HepG2 (cell line): ENCODE measurements around the gene PCGF6. TPM values are rescaled to one million over a fixed set of nuclear protein-coding genes. Genes with fewer than 3 reads are reported as not detected.
"Not testable (repeated sequence)": the region's sequence is repeated elsewhere in the genome, so short reads cannot be mapped to it uniquely, and the experiment has no call there.

ENCODE experiments used
- ATAC-seq: fragments of 200-7000 bp; cut with Tn5 transposase; 3 replicates; pipeline ENCODE4 v1.9.1; 2020; ENCODE audit warnings: mild to moderate bottlenecking, moderate library complexity
- BruUV-seq: library from RNA; stranded (reverse); fragments of 400-500 nt; replicated peaks from 2 replicates; lab custom pipeline; 2021; lab: Mats Ljungman, UMichigan
- CTCF ChIA-PET: fragments of 300-600 bp; formaldehyde crosslinking; extraction: SDS; loops from one replicate; lab custom pipeline; 2021; ENCODE audit warnings: low total read pairs, inconsistent platforms, low intra/inter-chr PET ratio; lab: Yijun Ruan, JAX
- POLR2A ChIA-PET: fragments of 350-600 bp; sonication (Branson Sonifier 250); formaldehyde crosslinking; loops from one replicate; lab custom pipeline; 2020; ENCODE audit warnings: antibody characterized with exemption, inconsistent platforms; lab: Yijun Ruan, JAX
- DNase-seq: peaks from one replicate; pipeline ENCODE4 v3.0.0-alpha.2; 2015; ENCODE audit warnings: low spot score
- FAIRE-seq: peaks from 3 replicates; lab custom pipeline; 2011; peaks lifted over from hg19 to GRCh38; lab: Jason Lieb, UNC
- H2AFZ ChIP-seq: one replicate; pipeline ENCODE4 v1.6.1; 2011; ENCODE audit warnings: low read length, inconsistent platforms
- H3K27ac ChIP-seq: fragments of 300-600 bp; 3 replicates; pipeline ENCODE4 v1.8.0; 2011; ENCODE audit warnings: mixed run types, mild to moderate bottlenecking, mixed read lengths, low read length, inconsistent platforms; ENCODE audit not compliant: insufficient read depth; ENCODE audit errors: extremely low read length
- H3K27me3 ChIP-seq, 2 experiments: fragments of 200-600 bp in 1 of 2; 2 replicates in 1 of 2; 3 replicates in 1 of 2; pipeline versions ENCODE4 v1.6.0 to v1.8.0; 2011; ENCODE audit warnings: low read length in 2 of 2, mild to moderate bottlenecking in 2 of 2, moderate library complexity in 2 of 2, inconsistent platforms in 1 of 2; ENCODE audit not compliant: insufficient read depth in 2 of 2, control insufficient read depth in 1 of 2
- H3K36me3 ChIP-seq, 2 experiments: fragments of 200-600 bp in 1 of 2; replicated peaks in 1 of 2; 2 replicates in 1 of 2; 3 replicates in 1 of 2; pipeline versions ENCODE4 v1.5.1 to v1.8.0; 2011; ENCODE audit warnings: low read length in 2 of 2, inconsistent platforms in 1 of 2; ENCODE audit not compliant: insufficient read depth in 2 of 2, control insufficient read depth in 1 of 2
- H3K4me1 ChIP-seq: 2 replicates; pipeline ENCODE4 v1.5.1; 2012; ENCODE audit warnings: low read length, inconsistent platforms; ENCODE audit not compliant: insufficient read depth
- H3K4me2 ChIP-seq: 2 replicates; pipeline ENCODE4 v1.6.0; 2011; ENCODE audit warnings: low read depth, low read length, inconsistent platforms
- H3K4me3 ChIP-seq, 3 experiments: fragments of 200-600 bp in 1 of 3; sonication (generic), shearing (Covaris generic) in 1 of 3; replicated peaks in 1 of 3; 2 replicates each; pipeline ENCODE4 v1.5.1; 2011 to 2016; ENCODE audit warnings: low read length in 3 of 3, inconsistent platforms in 2 of 3, low read depth in 2 of 3, mild to moderate bottlenecking in 2 of 3, control low read depth in 1 of 3, mixed read lengths in 1 of 3; ENCODE audit not compliant: insufficient read depth in 1 of 3
- H3K79me2 ChIP-seq: one replicate; pipeline ENCODE4 v1.6.1; 2011; ENCODE audit warnings: low read length, inconsistent platforms; ENCODE audit not compliant: insufficient read depth
- H3K9ac ChIP-seq: 2 replicates; pipeline ENCODE4 v1.6.0; 2011; ENCODE audit warnings: mild to moderate bottlenecking, low read depth, low read length, inconsistent platforms; ENCODE audit not compliant: insufficient read depth
- H3K9me3 ChIP-seq: 2 replicates; pipeline ENCODE4 v1.5.1; 2012; ENCODE audit warnings: mild to moderate bottlenecking, low read length
- H4K20me1 ChIP-seq: 2 replicates; pipeline ENCODE4 v1.6.0; 2011; ENCODE audit warnings: inconsistent platforms, mild to moderate bottlenecking, low read length, moderate library complexity; ENCODE audit not compliant: insufficient read depth
- ATM ChIP-seq: fragments of 450-650 bp; IDR thresholded peaks from 2 replicates; pipeline ENCODE4 v1.7.1; 2017; ENCODE audit warnings: mild to moderate bottlenecking, borderline replicate concordance
- BCL6 ChIP-seq: IDR thresholded peaks from 2 replicates; pipeline ENCODE4 v1.6.1; 2016; ENCODE audit warnings: missing genetic modification reagents, missing compliant biosample characterization
- POLR2AphosphoS5 ChIP-seq: IDR thresholded peaks from 2 replicates; pipeline ENCODE4 v1.6.1; 2012; ENCODE audit warnings: low read depth, low read length
- RARG ChIP-seq: sonication (generic); formaldehyde crosslinking; IDR thresholded peaks from 2 replicates; pipeline ENCODE4 v1.4.0; 2020; ENCODE audit warnings: low read depth, mild to moderate bottlenecking, missing genetic modification reagents
- RFXANK ChIP-seq: IDR thresholded peaks from 2 replicates; pipeline ENCODE4 v1.6.1; 2016
- TP53 ChIP-seq: sonication (generic); formaldehyde crosslinking; conservative IDR thresholded peaks from 2 replicates; pipeline ENCODE4 v1.4.0; 2020; ENCODE audit warnings: missing genetic modification reagents
- XRCC5 ChIP-seq: fragments of 200-400 bp; formaldehyde crosslinking; optimal IDR thresholded peaks from 2 replicates; pipeline ENCODE3; 2017; ENCODE audit warnings: mild to moderate bottlenecking, low read length
- ZBTB8A ChIP-seq: sonication (generic); formaldehyde crosslinking; IDR thresholded peaks from 2 replicates; pipeline ENCODE4 v1.4.0; 2020; ENCODE audit warnings: mild to moderate bottlenecking, low read depth, missing genetic modification reagents, borderline replicate concordance
- ZFP37 ChIP-seq: sonication (generic); formaldehyde crosslinking; IDR thresholded peaks from 2 replicates; pipeline ENCODE4 v1.4.0; 2020; ENCODE audit warnings: missing genetic modification reagents, borderline replicate concordance
- ZNF121 ChIP-seq: sonication (generic); formaldehyde crosslinking; IDR thresholded peaks from 2 replicates; pipeline ENCODE4 v1.5.0; 2020; ENCODE audit warnings: mild to moderate bottlenecking, missing genetic modification reagents
- ZNF761 ChIP-seq: sonication (generic); formaldehyde crosslinking; conservative IDR thresholded peaks from 2 replicates; pipeline ENCODE4 v1.4.0; 2020; ENCODE audit warnings: mild to moderate bottlenecking, missing genetic modification reagents
- WGBS: methylation state at CpG from one replicate; pipeline ENCODE4 v1.1.6; 2017; ENCODE audit warnings: low lambda C conversion rate; 5-methylcytosine and 5-hydroxymethylcytosine counted together
- in situ Hi-C: cut with HindIII; loops from 2 replicates; pipeline ENCODE4 v1.10.0; 2017; ENCODE audit warnings: low pct_unique_long_range_greater_than_20kb; ENCODE audit not compliant: extremely low pct_ligation_motif_present
- intact Hi-C: fragments of 100-400 bp; cut with micrococcal nuclease; formaldehyde crosslinking; loops from one replicate; pipeline ENCODE4 v1.10.0; 2022; ENCODE audit not compliant: unreplicated experiment
- polyA plus RNA-seq, 8 experiments: library from polyadenylated mRNA; depleted of rRNA in 3 of 8; stranded (reverse) in 7 of 8; unstranded in 1 of 8; fragments of >200 nt; fragmentation: Illumina TruSeq in 4 of 8; extraction: Trizol in 4 of 8; gene quantifications; 2 replicates each; pipeline versions ENCODE4 v1.2.1 to v1.2.3, GENCODE V29; 2011 to 2016; ENCODE audit warnings: low read depth in 4 of 8, missing spikeins in 1 of 8, mixed read lengths in 1 of 8; ENCODE audit not compliant: insufficient read depth in 1 of 8
- total RNA-seq, 5 experiments: library from RNA; depleted of rRNA; stranded (reverse); fragments of >200 nt; fragmentation: Illumina TruSeq; extraction: Trizol; gene quantifications; 2 replicates each; pipeline ENCODE4 v1.2.3, GENCODE V29; 2016; ENCODE audit warnings: low read depth in 1 of 5
- TF ChIP-seq, protein P1 (sequence below), 2 experiments: fragments of 450-650 bp in 1 of 2; sonication (generic) in 1 of 2; formaldehyde crosslinking; IDR thresholded peaks; 2 replicates each; pipeline versions ENCODE4 v1.5.0 to v1.8.0; 2020 to 2022; ENCODE audit warnings: mild to moderate bottlenecking in 1 of 2, missing genetic modification reagents in 1 of 2
- TF ChIP-seq, protein P2 (sequence below): sonication (generic); formaldehyde crosslinking; IDR thresholded peaks from 2 replicates; pipeline ENCODE4 v1.5.0; 2020; ENCODE audit warnings: mild to moderate bottlenecking, missing genetic modification reagents
- TF ChIP-seq, protein P3 (sequence below): sonication (generic); formaldehyde crosslinking; IDR thresholded peaks from 2 replicates; pipeline ENCODE4 v1.5.0; 2020; ENCODE audit warnings: mild to moderate bottlenecking, missing genetic modification reagents

PCGF6 gene
- total and polyA plus RNA-seq, 2 of the 13 experiments (the other 11 are each of a cell fraction or from before 2014, with no cell fraction given) = 5.2 to 19.4 TPM

DNA sequence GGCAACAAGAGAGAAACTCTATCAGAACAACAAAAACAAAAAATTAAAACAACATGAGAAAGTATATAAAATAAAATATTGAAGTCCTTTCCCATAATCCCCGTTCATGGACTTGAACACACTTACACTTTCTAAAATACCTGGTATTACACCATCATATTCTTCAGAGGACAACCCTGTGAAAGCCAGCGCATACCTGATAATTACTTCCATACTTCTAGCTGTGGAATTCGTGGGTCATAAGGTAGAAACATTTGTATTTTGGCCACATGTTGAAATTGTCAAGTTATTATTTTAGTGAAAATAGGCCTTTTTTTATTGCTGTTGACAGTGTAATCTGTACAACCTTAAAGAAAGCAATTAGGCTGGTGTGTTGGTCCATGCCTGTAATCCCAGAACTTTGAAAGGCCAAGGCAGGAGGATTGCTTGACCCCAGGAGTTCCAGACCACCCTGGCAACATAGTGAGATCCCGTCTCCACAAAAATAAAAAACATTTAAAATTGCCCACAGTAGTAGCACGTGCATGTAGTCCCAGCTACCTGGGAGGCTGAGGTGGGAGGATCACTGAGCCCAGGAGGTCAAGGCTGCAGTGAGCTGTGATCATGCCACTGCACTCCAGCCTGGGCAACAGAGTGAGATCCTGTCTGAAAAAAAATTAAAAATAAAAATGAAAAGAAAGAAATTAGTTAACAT is 5.1 kb upstream of the PCGF6 start:
- ATAC-seq = no peak
- Histone ChIP-seq H3K4me3 (no peak overlapping the region), H3K4me2 (no peak overlapping the region), H3K79me2 (no peaks in the 10 kb centered on the region), H3K27ac (no peak overlapping the region), H3K27me3 (no peaks in the 10 kb centered on the region; a peak in 1 of 5 replicates), H3K9me3 (no peaks in the 10 kb centered on the region), H3K9ac (no peak overlapping the region), H2AFZ (no peak overlapping the region), H3K4me1 (peaks cover 17% of the 10 kb centered on the region; the same call in 1 of the 2 replicates), H3K36me3 (no peaks in the 10 kb centered on the region), H4K20me1 (no peaks in the 10 kb centered on the region)
- POLR2A ChIA-PET = interaction anchor here (1.5 kb wide), 1 partner anchor 13 kb away, joined by 6 read pairs; no protein-coding TSS in a partner anchor
- CTCF ChIA-PET = no interaction called here
- WGBS = 27% methylated on average over 5 of the region's 5 CpGs
- intact Hi-C loops = no loop called here
- FAIRE-seq = no peak
- no peak for TF ChIP-seq XRCC5
- no peak for TF ChIP-seq ZBTB8A (CRISPR knock-in tag)
- TF ChIP-seq BCL6 (CRISPR knock-in tag) = no peak
- TF ChIP-seq, protein P1, sequence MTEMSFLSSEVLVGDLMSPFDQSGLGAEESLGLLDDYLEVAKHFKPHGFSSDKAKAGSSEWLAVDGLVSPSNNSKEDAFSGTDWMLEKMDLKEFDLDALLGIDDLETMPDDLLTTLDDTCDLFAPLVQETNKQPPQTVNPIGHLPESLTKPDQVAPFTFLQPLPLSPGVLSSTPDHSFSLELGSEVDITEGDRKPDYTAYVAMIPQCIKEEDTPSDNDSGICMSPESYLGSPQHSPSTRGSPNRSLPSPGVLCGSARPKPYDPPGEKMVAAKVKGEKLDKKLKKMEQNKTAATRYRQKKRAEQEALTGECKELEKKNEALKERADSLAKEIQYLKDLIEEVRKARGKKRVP (CRISPR knock-in tag; IDR thresholded peaks at IDR 0.05) = no peak
- TF ChIP-seq, protein P2, sequence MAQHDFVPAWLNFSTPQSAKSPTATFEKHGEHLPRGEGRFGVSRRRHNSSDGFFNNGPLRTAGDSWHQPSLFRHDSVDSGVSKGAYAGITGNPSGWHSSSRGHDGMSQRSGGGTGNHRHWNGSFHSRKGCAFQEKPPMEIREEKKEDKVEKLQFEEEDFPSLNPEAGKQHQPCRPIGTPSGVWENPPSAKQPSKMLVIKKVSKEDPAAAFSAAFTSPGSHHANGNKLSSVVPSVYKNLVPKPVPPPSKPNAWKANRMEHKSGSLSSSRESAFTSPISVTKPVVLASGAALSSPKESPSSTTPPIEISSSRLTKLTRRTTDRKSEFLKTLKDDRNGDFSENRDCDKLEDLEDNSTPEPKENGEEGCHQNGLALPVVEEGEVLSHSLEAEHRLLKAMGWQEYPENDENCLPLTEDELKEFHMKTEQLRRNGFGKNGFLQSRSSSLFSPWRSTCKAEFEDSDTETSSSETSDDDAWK = no peak
- no peak for TF ChIP-seq TP53
- TF ChIP-seq ZNF121 (CRISPR knock-in tag) = peak; percentile 64
- TF ChIP-seq RARG (CRISPR knock-in tag) = no peak
- no peak for TF ChIP-seq POLR2AphosphoS5
- no peak for TF ChIP-seq RFXANK (CRISPR knock-in tag)
- TF ChIP-seq, protein P3, sequence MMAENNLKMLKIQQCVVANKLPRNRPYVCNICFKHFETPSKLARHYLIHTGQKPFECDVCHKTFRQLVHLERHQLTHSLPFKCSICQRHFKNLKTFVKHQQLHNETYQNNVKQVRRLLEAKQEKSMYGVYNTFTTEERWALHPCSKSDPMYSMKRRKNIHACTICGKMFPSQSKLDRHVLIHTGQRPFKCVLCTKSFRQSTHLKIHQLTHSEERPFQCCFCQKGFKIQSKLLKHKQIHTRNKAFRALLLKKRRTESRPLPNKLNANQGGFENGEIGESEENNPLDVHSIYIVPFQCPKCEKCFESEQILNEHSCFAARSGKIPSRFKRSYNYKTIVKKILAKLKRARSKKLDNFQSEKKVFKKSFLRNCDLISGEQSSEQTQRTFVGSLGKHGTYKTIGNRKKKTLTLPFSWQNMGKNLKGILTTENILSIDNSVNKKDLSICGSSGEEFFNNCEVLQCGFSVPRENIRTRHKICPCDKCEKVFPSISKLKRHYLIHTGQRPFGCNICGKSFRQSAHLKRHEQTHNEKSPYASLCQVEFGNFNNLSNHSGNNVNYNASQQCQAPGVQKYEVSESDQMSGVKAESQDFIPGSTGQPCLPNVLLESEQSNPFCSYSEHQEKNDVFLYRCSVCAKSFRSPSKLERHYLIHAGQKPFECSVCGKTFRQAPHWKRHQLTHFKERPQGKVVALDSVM (CRISPR knock-in tag) = peak; percentile 85
- no peak for TF ChIP-seq ZNF761
- TF ChIP-seq ATM = no peak
- no peak for TF ChIP-seq ZFP37 (CRISPR knock-in tag)
- no TSS peak for BruUV-seq
- in situ Hi-C loops = no loop called here
- no peak for DNase-seq

DNA sequence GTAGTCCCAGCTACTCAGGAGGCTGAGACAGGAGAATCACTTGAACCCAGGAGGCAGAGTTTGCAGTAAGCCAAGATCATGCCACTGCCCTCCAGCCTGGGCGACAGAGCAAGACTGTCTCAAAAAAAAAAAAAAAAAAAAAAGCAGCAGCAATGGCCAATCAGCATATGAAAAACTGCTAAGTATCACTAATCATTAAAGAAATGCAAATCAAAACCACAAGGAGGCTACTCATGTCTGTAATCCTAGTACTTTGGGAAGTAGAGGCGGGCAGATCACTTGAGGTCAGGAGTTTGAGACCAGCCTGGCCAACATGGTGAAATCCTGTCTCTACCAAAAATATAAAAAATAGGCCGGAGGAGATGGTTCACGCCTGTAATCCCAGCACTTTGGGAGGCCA is 3.6 kb upstream of the PCGF6 start:
- H3K9ac ChIP-seq, H3K36me3 ChIP-seq, in situ Hi-C loops, H3K27me3 ChIP-seq, H3K27ac ChIP-seq, CTCF ChIA-PET, H4K20me1 ChIP-seq, H3K4me3 ChIP-seq, H3K79me2 ChIP-seq, intact Hi-C loops, H3K9me3 ChIP-seq, ATAC-seq, H3K4me2 ChIP-seq, FAIRE-seq, H2AFZ ChIP-seq, BruUV-seq, DNase-seq: not testable (repeated sequence)
- POLR2A ChIA-PET = interaction anchor here (1.6 kb wide), 1 partner anchor 42 kb away, joined by 4 read pairs; the partner anchor contains the start of genes ATP5MK and PDCD11
- H3K4me1 ChIP-seq = peaks cover 14% of the 10 kb centered on the region
- 67% methylated on average over 4 of the region's 4 CpGs for WGBS
